Osteoblast (primary cell): ENCODE data around the gene SLC25A44. TPM values are rescaled to one million over a fixed set of nuclear protein-coding genes. Genes with fewer than 3 reads are reported as not detected.

Source experiments
- DNase-seq: peaks from one replicate; pipeline ENCODE4 v3.0.0; 2011; ENCODE audit warnings: low spot score, mixed read lengths; ENCODE audit not compliant: insufficient read length; ENCODE audit errors: missing footprints
- H2AFZ ChIP-seq: 2 replicates; pipeline ENCODE4 v1.6.0; 2011; ENCODE audit warnings: mild to moderate bottlenecking, low read length
- H3K27ac ChIP-seq: 2 replicates; pipeline ENCODE4 v1.5.1; 2011; ENCODE audit warnings: mild to moderate bottlenecking, low read depth, low read length, moderate library complexity
- H3K27me3 ChIP-seq: 2 replicates; pipeline ENCODE4 v1.6.0; 2012; ENCODE audit warnings: mild to moderate bottlenecking, control low read depth, inconsistent platforms, low read length, moderate library complexity; ENCODE audit not compliant: insufficient read depth
- H3K36me3 ChIP-seq: 2 replicates; pipeline ENCODE4 v1.5.1; 2011; ENCODE audit warnings: mild to moderate bottlenecking, low read length, control low read depth, moderate library complexity; ENCODE audit not compliant: insufficient read depth
- H3K4me1 ChIP-seq: 2 replicates; pipeline ENCODE4 v1.5.1; 2011; ENCODE audit warnings: mild to moderate bottlenecking, low read length, control low read depth, moderate library complexity; ENCODE audit not compliant: insufficient read depth
- H3K4me2 ChIP-seq: 2 replicates; pipeline ENCODE4 v1.6.0; 2011; ENCODE audit warnings: mild to moderate bottlenecking, low read length; ENCODE audit not compliant: insufficient read depth
- H3K4me3 ChIP-seq: fragments of 200-600 bp; sonication (generic); 3 replicates; pipeline ENCODE4 v1.5.1; 2012; ENCODE audit warnings: mild to moderate bottlenecking, low read length, inconsistent platforms; ENCODE audit not compliant: insufficient read depth
- H3K79me2 ChIP-seq: 2 replicates; pipeline ENCODE4 v1.6.0; 2012; ENCODE audit warnings: mild to moderate bottlenecking, low read length, control low read depth, inconsistent platforms; ENCODE audit not compliant: insufficient read depth
- H3K9me3 ChIP-seq: 2 replicates; pipeline ENCODE4 v1.5.1; 2011; ENCODE audit warnings: low read depth, low read length, control low read depth
- H4K20me1 ChIP-seq: 2 replicates; pipeline ENCODE4 v1.6.0; 2012; ENCODE audit warnings: mild to moderate bottlenecking, low read length, control low read depth; ENCODE audit not compliant: insufficient read depth
- CTCF ChIP-seq: IDR thresholded peaks from 2 replicates; pipeline ENCODE4 v1.5.1; 2011; ENCODE audit warnings: mild to moderate bottlenecking, low read depth, low read length, moderate library complexity; ENCODE audit errors: extremely low read depth
- total RNA-seq: library from RNA; depleted of rRNA; stranded (reverse); fragments of >200 nt; gene quantifications from 2 replicates; pipeline ENCODE4 v1.2.3, GENCODE V29; 2012

The SLC25A44 gene
- total RNA-seq, 1 donor: 15.2 TPM

GRCh38 chr1:156253634-156254033 is 59.7 kb downstream of the SLC25A44 start:
- DNase-seq: no peak
- Histone ChIP-seq H3K27ac (no peak overlapping the region), H3K27me3 (no peaks in the 10 kb centered on the region), H2AFZ (no peak overlapping the region), H4K20me1 (no peaks in the 10 kb centered on the region), H3K9me3 (no peaks in the 10 kb centered on the region), H3K36me3 (peaks cover 80% of the 10 kb centered on the region), H3K4me2 (no peak overlapping the region), H3K79me2 (no peaks in the 10 kb centered on the region), H3K4me3 (no peak overlapping the region), H3K4me1 (no peaks in the 10 kb centered on the region)
- no peak for TF ChIP-seq CTCF

GRCh38 chr1:156257711-156258110 is 63.8 kb downstream of the SLC25A44 start:
- DNase-seq: no peak
- peaks cover 4% of the 10 kb centered on the region for H3K79me2 ChIP-seq
- no peak for TF ChIP-seq CTCF
- no peak overlapping the region for H3K4me2 ChIP-seq
- peaks cover 12% of the 10 kb centered on the region for H4K20me1 ChIP-seq
- H2AFZ ChIP-seq: no peak overlapping the region
- H3K27me3 ChIP-seq: no peaks in the 10 kb centered on the region
- H3K4me3 ChIP-seq: no peak overlapping the region
- H3K27ac ChIP-seq: no peak overlapping the region
- peaks cover 88% of the 10 kb centered on the region for H3K36me3 ChIP-seq
- H3K4me1 ChIP-seq: peaks cover 5% of the 10 kb centered on the region
- no peaks in the 10 kb centered on the region for H3K9me3 ChIP-seq

- no peak for TF ChIP-seq CTCF
- Histone ChIP-seq H3K9me3 (no peaks in the 10 kb centered on the region), H3K4me3 (no peak overlapping the region), H2AFZ (no peak overlapping the region), H3K4me2 (no peak overlapping the region), H3K79me2 (peaks cover 4% of the 10 kb centered on the region), H3K36me3 (peaks cover 84% of the 10 kb centered on the region), H3K27ac (no peak overlapping the region), H3K4me1 (peaks cover 15% of the 10 kb centered on the region), H4K20me1 (peaks cover 18% of the 10 kb centered on the region), H3K27me3 (no peaks in the 10 kb centered on the region)
- DNase-seq: no peak
These were observed 65.0 kb downstream of the SLC25A44 start for GRCh38 chr1:156258859-156259258.

- Histone ChIP-seq H3K9me3 (no peaks in the 10 kb centered on the region), H3K4me3 (no peak overlapping the region), H3K79me2 (peaks cover 4% of the 10 kb centered on the region), H3K36me3 (peaks cover 74% of the 10 kb centered on the region), H3K27ac (no peak overlapping the region), H3K4me1 (peaks cover 15% of the 10 kb centered on the region), H4K20me1 (peaks cover 18% of the 10 kb centered on the region), H3K4me2 (no peak overlapping the region), H3K27me3 (no peaks in the 10 kb centered on the region), H2AFZ (no peak overlapping the region)
- DNase-seq: no peak
- TF ChIP-seq CTCF: peak; percentile 30
These were observed 65.9 kb downstream of the SLC25A44 start for GRCh38 chr1:156259805-156260204.
